ENCODE results near the gene PBX1. TPM values are rescaled to one million over a fixed set of nuclear protein-coding genes. Genes with fewer than 3 reads are reported as not detected.

The PBX1 gene
- total and polyA plus RNA-seq, 2 donors (not counting 3 experiments of a cell fraction or from before 2014, with no cell fraction given): 10.7 to 24.1 TPM

GRCh38 chr1:164796916-164797315 lies 237.9 kb downstream of the PBX1 start:
- Histone ChIP-seq H3K27me3 (ENCODE audit: control insufficient read depth in 2 of 2, insufficient read depth in 2 of 2, low read length in 2 of 2) (no peaks in the 10 kb centered on the region), H3K4me3 (replicated peaks in 1 of 3; ENCODE audit: insufficient read depth in 1 of 3, low read depth in 1 of 3, low read length in 3 of 3) (no peak overlapping the region), H3K4me1 (ENCODE audit: control insufficient read depth, extremely low read depth, insufficient read depth, low read length) (no peaks in the 10 kb centered on the region), H3K4me2 (ENCODE audit: insufficient read depth, low read length) (no peak overlapping the region), H3K9me3 (replicated peaks; ENCODE audit: control insufficient read depth, insufficient read depth, low read length) (no peaks in the 10 kb centered on the region), H3K36me3 (ENCODE audit: control insufficient read depth in 2 of 2, extremely low read depth in 1 of 2, insufficient read depth in 2 of 2, low read length in 2 of 2) (no peaks in the 10 kb centered on the region), H3K9me1 (replicated peaks; ENCODE audit: control insufficient read depth, extremely low read depth, insufficient read depth, low read length) (no peaks in the 10 kb centered on the region), H3K9ac (replicated peaks; ENCODE audit: extremely low read depth, insufficient read depth, low read length) (no peak overlapping the region), H3K27ac (ENCODE audit: insufficient read depth, low read depth, low read length) (no peak overlapping the region), H3K79me2 (ENCODE audit: control insufficient read depth, insufficient read depth, low read length) (no peaks in the 10 kb centered on the region), H2AFZ (ENCODE audit: low read depth, low read length) (no peak overlapping the region), H4K20me1 (replicated peaks; ENCODE audit: control insufficient read depth, extremely low read depth, insufficient read depth, low read length) (no peaks in the 10 kb centered on the region)
- dilution Hi-C loops (cut with MboI; ENCODE audit: extremely low pct_ligation_motif_present, low sequenced_read_pairs) (no loop called here), intact Hi-C loops (cut with micrococcal nuclease) (no loop called here)
- POLR2A ChIA-PET: no interaction called here
- no peak for TF ChIP-seq GATA2 (IDR thresholded peaks at IDR 0.05; ENCODE audit: insufficient read depth, insufficient read length, low read depth, low read length)
- TF ChIP-seq MYC (IDR thresholded peaks at IDR 0.05; ENCODE audit: low read depth, low read length): no peak
- no peak for TF ChIP-seq CTCF (IDR thresholded peaks at IDR 0.05; ENCODE audit: extremely low read depth in 1 of 2, insufficient read depth in 1 of 2, low read depth in 1 of 2, low read length in 2 of 2)
- no peak for TF ChIP-seq EZH2 (IDR thresholded peaks at IDR 0.05; ENCODE audit: borderline replicate concordance, low read depth, low read length, severe bottlenecking)
- no TSS peak for BruUV-seq (replicated peaks)
- no peak for FAIRE-seq
- DNase-seq (ENCODE audit: low read depth, low spot score): no peak
- CTCF ChIA-PET: interaction anchor here (1.6 to 3.5 kb wide), 2 partner anchors 8 to 10 kb away, joined by 8 to 19 read pairs; no protein-coding TSS in a partner anchor

GRCh38 chr1:164801246-164801731 lies 242.3 kb downstream of the PBX1 start:
- peak; percentile 32 for DNase-seq (ENCODE audit: low read depth, low spot score)
- ChIA-PET CTCF (interaction anchor here (1.0 to 1.5 kb wide), 3 partner anchors 10 to 15 kb away, joined by 3 to 7 read pairs (median 4); no protein-coding TSS in a partner anchor), POLR2A (no interaction called here)
- H4K20me1 ChIP-seq (replicated peaks; ENCODE audit: control insufficient read depth, extremely low read depth, insufficient read depth, low read length): no peaks in the 10 kb centered on the region
- no peak overlapping the region for H3K4me3 ChIP-seq (replicated peaks in 1 of 3; ENCODE audit: insufficient read depth in 1 of 3, low read depth in 1 of 3, low read length in 3 of 3)
- no peak overlapping the region for H3K9ac ChIP-seq (replicated peaks; ENCODE audit: extremely low read depth, insufficient read depth, low read length)
- no TSS peak for BruUV-seq (replicated peaks)
- no peaks in the 10 kb centered on the region for H3K9me3 ChIP-seq (replicated peaks; ENCODE audit: control insufficient read depth, insufficient read depth, low read length)
- intact Hi-C loops (cut with micrococcal nuclease) (no loop called here), dilution Hi-C loops (cut with MboI; ENCODE audit: extremely low pct_ligation_motif_present, low sequenced_read_pairs) (no loop called here)
- H3K4me1 ChIP-seq (ENCODE audit: control insufficient read depth, extremely low read depth, insufficient read depth, low read length): peaks cover 6% of the 10 kb centered on the region
- no peaks in the 10 kb centered on the region for H3K36me3 ChIP-seq (ENCODE audit: control insufficient read depth in 2 of 2, extremely low read depth in 1 of 2, insufficient read depth in 2 of 2, low read length in 2 of 2)
- no peaks in the 10 kb centered on the region for H3K27me3 ChIP-seq (ENCODE audit: control insufficient read depth in 2 of 2, insufficient read depth in 2 of 2, low read length in 2 of 2)
- no peak for TF ChIP-seq MYC (IDR thresholded peaks at IDR 0.05; ENCODE audit: low read depth, low read length)
- no peak for TF ChIP-seq GATA2 (IDR thresholded peaks at IDR 0.05; ENCODE audit: insufficient read depth, insufficient read length, low read depth, low read length)
- TF ChIP-seq POLR2A (IDR thresholded peaks at IDR 0.05; ENCODE audit: low read depth, low read length): no peak
- TF ChIP-seq JUN (IDR thresholded peaks at IDR 0.05; ENCODE audit: borderline replicate concordance, insufficient read depth, insufficient read length, low read depth): no peak
- no peak for TF ChIP-seq MAX (IDR thresholded peaks at IDR 0.05; ENCODE audit: insufficient read depth, insufficient read length)
- TF ChIP-seq FOS (IDR thresholded peaks at IDR 0.05; ENCODE audit: borderline replicate concordance, insufficient read depth, low read length): no peak
- TF ChIP-seq POLR2AphosphoS5 (IDR thresholded peaks at IDR 0.05; ENCODE audit: insufficient read depth, low read depth, low read length): no peak
- no peak for TF ChIP-seq EZH2 (IDR thresholded peaks at IDR 0.05; ENCODE audit: borderline replicate concordance, low read depth, low read length, severe bottlenecking)
- TF ChIP-seq CTCF (IDR thresholded peaks at IDR 0.05; ENCODE audit: extremely low read depth in 1 of 2, insufficient read depth in 1 of 2, low read depth in 1 of 2, low read length in 2 of 2): no peak
- H3K27ac ChIP-seq (ENCODE audit: insufficient read depth, low read depth, low read length): no peak overlapping the region
- no peak overlapping the region for H3K4me2 ChIP-seq (ENCODE audit: insufficient read depth, low read length)
- H2AFZ ChIP-seq (ENCODE audit: low read depth, low read length): no peak overlapping the region
- no peaks in the 10 kb centered on the region for H3K9me1 ChIP-seq (replicated peaks; ENCODE audit: control insufficient read depth, extremely low read depth, insufficient read depth, low read length)
- H3K79me2 ChIP-seq (ENCODE audit: control insufficient read depth, insufficient read depth, low read length): no peaks in the 10 kb centered on the region
- FAIRE-seq: no peak
